ENCODE results near the gene DPP6. TPM values are rescaled to one million over a fixed set of nuclear protein-coding genes. Genes with fewer than 3 reads are reported as not detected.

DPP6 gene
- total RNA-seq, 1 donor from 2014 or later, result not detected

- H3K9me3 Mint-ChIP-seq (ENCODE audit: unreplicated experiment), result peaks cover 42% of the 10 kb centered on the region
- no peak overlapping the region for H3K4me3 Mint-ChIP-seq (ENCODE audit: unreplicated experiment)
- H3K27me3 Mint-ChIP-seq (ENCODE audit: unreplicated experiment), result peaks cover 14% of the 10 kb centered on the region
- TF ChIP-seq CTCF (IDR thresholded peaks at IDR 0.05; ENCODE audit: partially characterized antibody, unreplicated experiment), result no peak
- no peak for DNase-seq
- no peak overlapping the region for H3K27ac Mint-ChIP-seq (ENCODE audit: unreplicated experiment)
- H3K36me3 Mint-ChIP-seq (ENCODE audit: unreplicated experiment), result peaks cover 11% of the 10 kb centered on the region
- no peaks in the 10 kb centered on the region for H3K4me1 Mint-ChIP-seq (ENCODE audit: low read depth, unreplicated experiment)
Observed at GRCh38 chr7:154581251-154581890, 529.2 kb downstream of the DPP6 start.

- H3K27me3 Mint-ChIP-seq (ENCODE audit: unreplicated experiment), result peaks cover 7% of the 10 kb centered on the region
- H3K9me3 Mint-ChIP-seq (ENCODE audit: unreplicated experiment), result peaks cover 40% of the 10 kb centered on the region
- no peak overlapping the region for H3K27ac Mint-ChIP-seq (ENCODE audit: unreplicated experiment)
Observed at GRCh38 chr7:154583454-154583853, 531.3 kb downstream of the DPP6 start.

GRCh38 chr7:154584352-154585252 is 532.4 kb downstream of the DPP6 start:
- peaks cover 40% of the 10 kb centered on the region for H3K9me3 Mint-ChIP-seq (ENCODE audit: unreplicated experiment)
- peaks cover 15% of the 10 kb centered on the region for H3K36me3 Mint-ChIP-seq (ENCODE audit: unreplicated experiment)
- H3K4me1 Mint-ChIP-seq (ENCODE audit: low read depth, unreplicated experiment), result no peaks in the 10 kb centered on the region
- TF ChIP-seq CTCF (IDR thresholded peaks at IDR 0.05; ENCODE audit: partially characterized antibody, unreplicated experiment), result no peak
- H3K4me3 Mint-ChIP-seq (ENCODE audit: unreplicated experiment), result no peak overlapping the region
- no peak overlapping the region for H3K27ac Mint-ChIP-seq (ENCODE audit: unreplicated experiment)
- H3K27me3 Mint-ChIP-seq (ENCODE audit: unreplicated experiment), result peaks cover 7% of the 10 kb centered on the region
- DNase-seq, result no peak

More at GRCh38 chr7:154583454-154583853, 531.3 kb downstream of the DPP6 start:
- Mint-ChIP-seq H3K36me3 (ENCODE audit: unreplicated experiment) (peaks cover 15% of the 10 kb centered on the region), H3K4me1 (ENCODE audit: low read depth, unreplicated experiment) (no peaks in the 10 kb centered on the region), H3K4me3 (ENCODE audit: unreplicated experiment) (no peak overlapping the region)
- DNase-seq, result no peak
- TF ChIP-seq CTCF (IDR thresholded peaks at IDR 0.05; ENCODE audit: partially characterized antibody, unreplicated experiment), result no peak

GRCh38 chr7:154587792-154588191 is 535.6 kb downstream of the DPP6 start:
- peaks cover 11% of the 10 kb centered on the region for H3K36me3 Mint-ChIP-seq (ENCODE audit: unreplicated experiment)
- TF ChIP-seq CTCF (IDR thresholded peaks at IDR 0.05; ENCODE audit: partially characterized antibody, unreplicated experiment), result no peak
- DNase-seq, result no peak

GRCh38 chr7:154591544-154591943 is 539.3 kb downstream of the DPP6 start:
- TF ChIP-seq CTCF (IDR thresholded peaks at IDR 0.05; ENCODE audit: partially characterized antibody, unreplicated experiment), result no peak
- no peaks in the 10 kb centered on the region for H3K4me1 Mint-ChIP-seq (ENCODE audit: low read depth, unreplicated experiment)
- no peak overlapping the region for H3K4me3 Mint-ChIP-seq (ENCODE audit: unreplicated experiment)
- no peak overlapping the region for H3K27ac Mint-ChIP-seq (ENCODE audit: unreplicated experiment)
- H3K9me3 Mint-ChIP-seq (ENCODE audit: unreplicated experiment), result peaks cover 31% of the 10 kb centered on the region
- H3K36me3 Mint-ChIP-seq (ENCODE audit: unreplicated experiment), result peaks cover 20% of the 10 kb centered on the region
- no peaks in the 10 kb centered on the region for H3K27me3 Mint-ChIP-seq (ENCODE audit: unreplicated experiment)
- no peak for DNase-seq

More at GRCh38 chr7:154587792-154588191, 535.6 kb downstream of the DPP6 start:
- Mint-ChIP-seq H3K4me1 (ENCODE audit: low read depth, unreplicated experiment) (no peaks in the 10 kb centered on the region), H3K27ac (ENCODE audit: unreplicated experiment) (no peak overlapping the region), H3K27me3 (ENCODE audit: unreplicated experiment) (peaks cover 7% of the 10 kb centered on the region), H3K9me3 (ENCODE audit: unreplicated experiment) (peaks cover 40% of the 10 kb centered on the region), H3K4me3 (ENCODE audit: unreplicated experiment) (no peak overlapping the region)

Measured in glutamatergic neuron (in vitro differentiated cells).